GM04503 (cell line): ENCODE results near the gene TNFRSF1B.

Experiments
- DNase-seq: peaks from one replicate; pipeline ENCODE4 v3.0.0-alpha.2; 2012; ENCODE audit warnings: low read depth

The TNFRSF1B gene

GRCh38 chr1:12158357-12159092 lies 8.3 kb upstream of the TNFRSF1B start:
- no peak for DNase-seq

GRCh38 chr1:12159816-12160215 lies 7.0 kb upstream of the TNFRSF1B start:
- no peak for DNase-seq

GRCh38 chr1:12161324-12161661 lies 5.5 kb upstream of the TNFRSF1B start:
- DNase-seq: no peak

GRCh38 chr1:12161662-12162458 lies 4.9 kb upstream of the TNFRSF1B start:
- DNase-seq: peak; percentile 57

- no peak for DNase-seq
Measured at GRCh38 chr1:12162459-12163137, 4.2 kb upstream of the TNFRSF1B start.

- DNase-seq: no peak
Measured at GRCh38 chr1:12163210-12163609, 3.6 kb upstream of the TNFRSF1B start.

- no peak for DNase-seq
Measured at GRCh38 chr1:12164210-12164609, 2.6 kb upstream of the TNFRSF1B start.

- no peak for DNase-seq
Measured at GRCh38 chr1:12165342-12165741, 1.4 kb upstream of the TNFRSF1B start.

GRCh38 chr1:12167493-12168429 lies 970 bp downstream of the TNFRSF1B start:
- no peak for DNase-seq

GRCh38 chr1:12168451-12169160 lies 1.8 kb downstream of the TNFRSF1B start:
- no peak for DNase-seq

- no peak for DNase-seq
Measured at GRCh38 chr1:12169442-12170135, 2.8 kb downstream of the TNFRSF1B start.

- DNase-seq: no peak
Measured at GRCh38 chr1:12170263-12170671, 3.5 kb downstream of the TNFRSF1B start.

- DNase-seq: no peak
Measured at GRCh38 chr1:12171206-12172041, 4.6 kb downstream of the TNFRSF1B start.

- no peak for DNase-seq
Measured at GRCh38 chr1:12172042-12172851, 5.5 kb downstream of the TNFRSF1B start.

GRCh38 chr1:12173041-12173509 lies 6.3 kb downstream of the TNFRSF1B start:
- no peak for DNase-seq

GRCh38 chr1:12173631-12174121 lies 6.9 kb downstream of the TNFRSF1B start:
- no peak for DNase-seq

- no peak for DNase-seq
Measured at GRCh38 chr1:12174924-12175810, 8.4 kb downstream of the TNFRSF1B start.
